ENCODE data around the gene MDN1.
"Not testable (repeated sequence)": the region's sequence is repeated elsewhere in the genome, so short reads cannot be mapped to it uniquely, and the experiment has no call there.

DNA sequence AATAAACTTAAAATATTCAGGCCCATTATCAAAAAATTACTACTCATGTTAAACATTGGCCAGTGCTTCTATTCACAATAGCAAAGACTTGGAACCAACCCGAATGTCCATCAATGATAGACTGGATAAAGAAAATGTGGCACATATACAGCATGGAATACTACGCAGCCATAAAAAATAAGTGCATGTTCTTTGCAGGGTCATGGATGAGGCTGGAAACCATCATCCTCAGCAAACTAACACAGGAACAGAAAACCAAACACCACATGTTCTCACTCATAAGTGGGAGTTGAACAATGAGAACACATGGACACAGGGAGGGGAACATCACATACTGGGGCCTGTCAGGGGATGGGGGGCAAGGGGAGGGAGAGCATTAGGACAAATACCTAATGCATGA is 88.3 kb downstream of the MDN1 start:
- not testable (repeated sequence) for TF ChIP-seq POLR2A (IDR thresholded peaks at IDR 0.05)
- TF ChIP-seq, protein P1, sequence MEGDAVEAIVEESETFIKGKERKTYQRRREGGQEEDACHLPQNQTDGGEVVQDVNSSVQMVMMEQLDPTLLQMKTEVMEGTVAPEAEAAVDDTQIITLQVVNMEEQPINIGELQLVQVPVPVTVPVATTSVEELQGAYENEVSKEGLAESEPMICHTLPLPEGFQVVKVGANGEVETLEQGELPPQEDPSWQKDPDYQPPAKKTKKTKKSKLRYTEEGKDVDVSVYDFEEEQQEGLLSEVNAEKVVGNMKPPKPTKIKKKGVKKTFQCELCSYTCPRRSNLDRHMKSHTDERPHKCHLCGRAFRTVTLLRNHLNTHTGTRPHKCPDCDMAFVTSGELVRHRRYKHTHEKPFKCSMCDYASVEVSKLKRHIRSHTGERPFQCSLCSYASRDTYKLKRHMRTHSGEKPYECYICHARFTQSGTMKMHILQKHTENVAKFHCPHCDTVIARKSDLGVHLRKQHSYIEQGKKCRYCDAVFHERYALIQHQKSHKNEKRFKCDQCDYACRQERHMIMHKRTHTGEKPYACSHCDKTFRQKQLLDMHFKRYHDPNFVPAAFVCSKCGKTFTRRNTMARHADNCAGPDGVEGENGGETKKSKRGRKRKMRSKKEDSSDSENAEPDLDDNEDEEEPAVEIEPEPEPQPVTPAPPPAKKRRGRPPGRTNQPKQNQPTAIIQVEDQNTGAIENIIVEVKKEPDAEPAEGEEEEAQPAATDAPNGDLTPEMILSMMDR (IDR thresholded peaks at IDR 0.05 in 4 of 5, conservative IDR thresholded peaks at IDR 0.05 in 1 of 5), result not testable (repeated sequence)

Measured in gastrocnemius medialis (tissue), 4 donors.